ENCODE measurements around the gene LSM10.

DNA sequence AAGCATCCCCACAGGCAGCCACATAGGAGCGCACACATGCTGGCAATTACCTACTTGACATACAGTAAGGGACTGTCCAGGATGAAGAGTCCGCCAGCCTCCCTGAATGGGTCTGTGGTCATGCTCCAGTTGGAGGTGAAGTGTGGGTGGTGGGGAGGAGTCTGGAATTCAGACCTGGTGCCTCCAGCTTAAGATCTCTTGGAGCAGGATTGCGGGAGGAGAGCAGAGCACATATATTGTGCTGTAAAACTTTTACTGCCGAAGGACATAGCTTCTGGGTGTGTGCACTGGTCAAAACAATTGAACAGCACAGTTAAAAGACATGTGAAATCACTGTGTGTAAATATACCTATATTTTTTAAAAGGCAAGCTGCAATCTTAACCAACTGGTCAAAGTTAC, 29.9 kb downstream of the LSM10 start:
- TF ChIP-seq, protein P1, sequence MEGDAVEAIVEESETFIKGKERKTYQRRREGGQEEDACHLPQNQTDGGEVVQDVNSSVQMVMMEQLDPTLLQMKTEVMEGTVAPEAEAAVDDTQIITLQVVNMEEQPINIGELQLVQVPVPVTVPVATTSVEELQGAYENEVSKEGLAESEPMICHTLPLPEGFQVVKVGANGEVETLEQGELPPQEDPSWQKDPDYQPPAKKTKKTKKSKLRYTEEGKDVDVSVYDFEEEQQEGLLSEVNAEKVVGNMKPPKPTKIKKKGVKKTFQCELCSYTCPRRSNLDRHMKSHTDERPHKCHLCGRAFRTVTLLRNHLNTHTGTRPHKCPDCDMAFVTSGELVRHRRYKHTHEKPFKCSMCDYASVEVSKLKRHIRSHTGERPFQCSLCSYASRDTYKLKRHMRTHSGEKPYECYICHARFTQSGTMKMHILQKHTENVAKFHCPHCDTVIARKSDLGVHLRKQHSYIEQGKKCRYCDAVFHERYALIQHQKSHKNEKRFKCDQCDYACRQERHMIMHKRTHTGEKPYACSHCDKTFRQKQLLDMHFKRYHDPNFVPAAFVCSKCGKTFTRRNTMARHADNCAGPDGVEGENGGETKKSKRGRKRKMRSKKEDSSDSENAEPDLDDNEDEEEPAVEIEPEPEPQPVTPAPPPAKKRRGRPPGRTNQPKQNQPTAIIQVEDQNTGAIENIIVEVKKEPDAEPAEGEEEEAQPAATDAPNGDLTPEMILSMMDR (conservative IDR thresholded peaks at IDR 0.05; ENCODE audit: low read length), result no peak
- TF ChIP-seq EZH2phosphoT487 (IDR thresholded peaks at IDR 0.05; ENCODE audit: borderline replicate concordance), result no peak

Measured in Loucy (cell line).